ENCODE measurements around the gene TMSB4X.

Gene TMSB4X

DNA sequence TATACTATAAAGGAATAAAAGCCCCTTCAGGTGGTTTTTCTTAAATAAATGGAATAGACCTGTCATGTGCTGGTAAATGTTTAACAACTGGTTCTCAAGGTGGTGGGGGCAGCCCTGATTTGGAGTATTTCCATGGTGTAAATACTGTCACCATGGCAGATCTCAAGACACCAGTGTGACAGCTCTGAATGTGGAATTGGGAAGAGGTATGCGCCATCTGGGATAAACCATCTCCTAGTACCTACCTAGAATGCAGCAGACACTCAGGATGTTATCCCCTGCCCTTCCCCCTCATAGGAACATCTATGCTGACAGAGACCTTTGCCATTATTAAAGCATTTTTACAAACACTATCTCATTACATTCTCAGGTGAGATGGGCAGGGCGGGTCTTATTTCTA is 26.4 kb upstream of the TMSB4X start:
- H2AFZ ChIP-seq (ENCODE audit: low read depth, low read length) = no peak overlapping the region
- no peaks in the 10 kb centered on the region for H3K9me3 ChIP-seq (ENCODE audit: low read length)
- H3K4me1 ChIP-seq (ENCODE audit: insufficient read depth, low read length) = peaks cover 8% of the 10 kb centered on the region
- H3K27me3 ChIP-seq (ENCODE audit: insufficient read depth, low read length) = no peaks in the 10 kb centered on the region
- no peak overlapping the region for H3K4me3 ChIP-seq (ENCODE audit: low read length)
- no peaks in the 10 kb centered on the region for H3K36me3 ChIP-seq (ENCODE audit: insufficient read depth, low read length)

DNA sequence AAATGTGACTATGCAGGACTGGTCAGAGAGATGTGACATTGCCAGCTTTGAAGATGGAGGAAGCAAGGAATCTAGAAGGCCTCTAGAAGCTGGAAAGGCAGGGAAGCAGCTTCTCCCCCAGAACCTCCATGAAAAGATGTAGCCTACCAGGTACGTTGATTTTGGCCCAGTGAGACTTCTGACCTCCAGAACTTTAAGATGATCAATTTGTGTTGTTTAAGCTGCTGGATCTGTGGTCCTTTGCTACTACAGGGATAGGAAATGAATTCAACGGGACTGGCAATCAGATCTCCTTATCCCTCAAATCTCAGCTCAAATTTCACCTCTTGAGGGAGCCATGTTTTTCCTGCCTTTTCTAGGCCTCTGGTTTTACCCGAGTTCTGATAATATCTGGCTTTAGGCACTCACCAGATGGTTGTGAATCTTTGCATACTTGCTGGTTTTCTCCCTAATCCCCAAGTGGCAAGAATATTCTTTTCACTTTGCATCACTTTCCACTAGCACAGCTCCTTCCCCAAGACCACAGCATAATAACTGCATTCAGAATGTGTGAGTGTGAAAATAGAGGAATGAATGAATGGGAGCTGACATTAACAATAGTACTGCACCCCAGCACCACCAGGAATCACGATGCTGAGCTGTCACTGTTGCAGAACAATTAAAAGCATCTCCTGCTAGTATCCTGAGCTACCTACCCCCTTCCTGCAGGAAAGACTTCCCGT is 25.5 kb upstream of the TMSB4X start:
- H3K4me1 ChIP-seq (ENCODE audit: insufficient read depth, low read length) = peaks cover 8% of the 10 kb centered on the region

DNA sequence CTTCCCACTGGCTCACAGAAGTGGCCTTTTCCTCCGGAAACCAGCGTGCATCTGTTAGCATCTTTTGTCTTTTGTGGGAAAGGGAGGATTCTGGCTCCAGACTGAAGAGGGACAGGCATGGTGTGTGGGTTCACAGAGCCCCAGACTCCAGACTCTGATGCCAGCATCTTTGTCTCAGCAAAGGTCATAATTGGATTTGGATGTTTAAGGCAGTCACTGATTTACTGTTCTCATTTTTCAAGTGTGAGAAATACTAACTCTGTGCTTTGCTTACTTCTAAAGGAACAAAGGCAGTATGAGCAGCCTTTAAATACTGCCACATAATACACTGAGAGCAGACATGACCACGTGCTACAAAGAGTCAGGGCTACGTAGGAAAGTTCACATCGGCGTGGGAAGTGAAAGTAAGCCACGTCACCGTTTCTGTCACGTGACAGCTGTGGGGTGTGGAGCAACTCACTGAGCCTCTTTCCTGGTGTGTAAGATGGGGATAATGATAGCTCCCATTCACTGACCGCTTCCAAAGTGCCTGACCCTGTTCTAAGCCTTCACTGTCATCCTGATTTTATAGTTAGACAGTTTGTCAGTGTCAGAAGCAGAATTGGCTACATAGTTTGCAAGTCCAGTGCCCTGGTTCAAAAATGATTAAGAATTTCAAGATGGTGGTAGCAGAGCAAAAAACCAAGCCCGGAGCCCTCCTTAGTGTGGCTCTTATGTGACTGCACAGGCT is 24.8 kb upstream of the TMSB4X start:
- Histone ChIP-seq H3K4me3 (ENCODE audit: low read length) (no peak overlapping the region), H3K36me3 (ENCODE audit: insufficient read depth, low read length) (no peaks in the 10 kb centered on the region), H3K9me3 (ENCODE audit: low read length) (no peaks in the 10 kb centered on the region), H3K4me1 (ENCODE audit: insufficient read depth, low read length) (peaks cover 8% of the 10 kb centered on the region), H2AFZ (ENCODE audit: low read depth, low read length) (no peak overlapping the region), H3K27me3 (ENCODE audit: insufficient read depth, low read length) (no peaks in the 10 kb centered on the region)

More for the DNA sequence above, 25.5 kb upstream of the TMSB4X start:
- Histone ChIP-seq H3K9me3 (ENCODE audit: low read length) (no peaks in the 10 kb centered on the region), H2AFZ (ENCODE audit: low read depth, low read length) (no peak overlapping the region), H3K36me3 (ENCODE audit: insufficient read depth, low read length) (no peaks in the 10 kb centered on the region), H3K27me3 (ENCODE audit: insufficient read depth, low read length) (no peaks in the 10 kb centered on the region), H3K4me3 (ENCODE audit: low read length) (no peak overlapping the region)

DNA sequence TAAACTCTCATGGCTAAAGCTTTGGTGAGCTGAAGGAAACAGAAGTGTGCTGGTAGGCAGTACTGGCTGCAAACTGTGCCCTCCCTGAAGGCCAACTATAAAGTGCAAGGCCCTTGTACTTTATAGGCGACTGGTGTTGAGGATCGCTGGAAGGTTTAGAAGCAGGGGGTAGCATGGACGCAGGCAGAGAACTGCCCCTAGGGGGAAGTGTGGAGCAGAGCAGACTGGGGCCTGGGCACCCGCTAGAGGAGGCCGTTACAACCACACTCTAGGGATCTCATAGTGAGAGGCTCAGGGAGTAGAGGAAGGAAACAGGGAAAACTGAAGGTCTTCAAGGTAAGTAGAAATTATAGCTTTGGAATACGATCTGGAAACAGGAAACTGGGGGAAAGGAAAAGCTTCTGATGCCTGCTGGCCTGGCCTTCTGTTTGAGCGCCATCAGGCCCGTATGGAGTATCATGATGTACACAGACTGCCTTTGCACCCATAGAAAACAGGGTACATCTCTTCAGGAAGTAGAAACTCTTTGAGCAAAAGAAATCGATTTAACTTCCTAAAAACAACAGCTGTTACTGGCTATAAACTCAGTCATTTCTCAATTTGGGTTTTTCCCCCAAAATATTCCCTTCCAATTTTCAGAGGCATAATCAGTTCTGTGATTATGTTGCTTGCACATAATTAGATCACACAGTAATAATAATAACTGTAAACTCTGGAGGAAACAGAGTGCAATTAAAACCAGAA is 23.9 kb upstream of the TMSB4X start:
- Histone ChIP-seq H3K27me3 (ENCODE audit: insufficient read depth, low read length) (no peaks in the 10 kb centered on the region), H2AFZ (ENCODE audit: low read depth, low read length) (no peak overlapping the region), H3K9me3 (ENCODE audit: low read length) (no peaks in the 10 kb centered on the region), H3K36me3 (ENCODE audit: insufficient read depth, low read length) (no peaks in the 10 kb centered on the region), H3K4me3 (ENCODE audit: low read length) (no peak overlapping the region), H3K4me1 (ENCODE audit: insufficient read depth, low read length) (peaks cover 8% of the 10 kb centered on the region)

DNA sequence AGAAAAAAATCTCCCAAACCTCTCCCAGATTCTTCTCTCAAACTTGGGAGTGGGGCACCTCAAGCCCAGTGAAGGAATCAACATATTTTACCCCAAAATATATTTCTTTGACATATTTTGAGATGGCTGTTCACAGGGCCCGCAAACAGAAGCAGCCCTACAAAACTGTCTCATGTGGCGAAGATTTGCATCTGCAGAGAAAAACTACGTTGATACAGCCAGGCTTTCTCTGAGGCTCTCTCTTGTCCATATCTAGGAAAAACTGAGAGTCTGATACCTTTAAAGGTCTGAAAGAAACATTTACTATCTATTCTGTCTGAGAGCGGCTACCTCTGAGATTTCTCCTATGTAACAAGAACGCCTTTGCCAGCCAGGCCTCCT is 23.3 kb upstream of the TMSB4X start:
- Histone ChIP-seq H3K4me1 (ENCODE audit: insufficient read depth, low read length) (peaks cover 8% of the 10 kb centered on the region), H3K9me3 (ENCODE audit: low read length) (no peaks in the 10 kb centered on the region), H3K36me3 (ENCODE audit: insufficient read depth, low read length) (no peaks in the 10 kb centered on the region), H2AFZ (ENCODE audit: low read depth, low read length) (no peak overlapping the region), H3K4me3 (ENCODE audit: low read length) (no peak overlapping the region), H3K27me3 (ENCODE audit: insufficient read depth, low read length) (no peaks in the 10 kb centered on the region)

DNA sequence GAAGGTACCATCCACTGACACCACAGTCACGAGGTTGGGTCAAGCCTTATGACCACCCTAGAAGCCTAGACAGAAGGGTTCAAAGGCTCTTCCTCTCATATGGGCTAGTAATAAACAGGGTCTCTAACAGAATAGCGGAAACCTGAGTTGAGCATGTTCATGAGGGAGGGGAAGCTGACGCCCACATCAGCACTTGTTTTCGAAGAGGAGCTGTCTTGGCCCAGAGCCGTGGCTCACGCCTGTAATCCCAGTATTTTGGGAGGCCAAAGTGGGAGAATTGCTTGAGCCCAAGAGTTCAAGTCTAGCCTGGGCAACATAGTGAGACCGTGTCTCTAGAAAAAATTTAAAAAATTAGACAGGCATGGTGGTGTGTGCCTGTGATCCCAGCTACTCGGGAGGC is 21.5 kb upstream of the TMSB4X start:
- no peaks in the 10 kb centered on the region for H3K36me3 ChIP-seq (ENCODE audit: insufficient read depth, low read length)
- H3K4me1 ChIP-seq (ENCODE audit: insufficient read depth, low read length) = peaks cover 8% of the 10 kb centered on the region
- no peak overlapping the region for H3K4me3 ChIP-seq (ENCODE audit: low read length)
- no peak overlapping the region for H2AFZ ChIP-seq (ENCODE audit: low read depth, low read length)
- no peaks in the 10 kb centered on the region for H3K9me3 ChIP-seq (ENCODE audit: low read length)
- no peaks in the 10 kb centered on the region for H3K27me3 ChIP-seq (ENCODE audit: insufficient read depth, low read length)

DNA sequence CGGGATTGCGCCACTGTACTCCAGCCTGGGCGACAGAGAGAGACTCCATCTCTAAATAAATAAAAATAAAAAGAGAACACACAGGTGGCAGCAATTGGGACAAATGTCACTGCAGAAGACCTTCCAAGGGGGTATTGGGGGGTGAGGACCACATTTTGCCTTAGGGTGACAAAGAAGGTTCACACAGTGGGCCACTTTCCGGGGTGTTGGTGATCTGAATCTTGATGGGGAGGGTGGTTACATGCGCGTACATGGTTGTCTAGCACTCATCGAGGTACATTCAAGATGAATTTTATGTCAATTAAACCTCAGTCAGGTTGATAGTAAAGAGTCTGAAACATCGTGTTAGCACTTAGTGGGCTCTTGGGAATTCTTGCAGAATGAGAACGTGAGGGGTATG is 20.5 kb upstream of the TMSB4X start:
- Histone ChIP-seq H3K4me1 (ENCODE audit: insufficient read depth, low read length) (peaks cover 6% of the 10 kb centered on the region), H3K27me3 (ENCODE audit: insufficient read depth, low read length) (no peaks in the 10 kb centered on the region)

DNA sequence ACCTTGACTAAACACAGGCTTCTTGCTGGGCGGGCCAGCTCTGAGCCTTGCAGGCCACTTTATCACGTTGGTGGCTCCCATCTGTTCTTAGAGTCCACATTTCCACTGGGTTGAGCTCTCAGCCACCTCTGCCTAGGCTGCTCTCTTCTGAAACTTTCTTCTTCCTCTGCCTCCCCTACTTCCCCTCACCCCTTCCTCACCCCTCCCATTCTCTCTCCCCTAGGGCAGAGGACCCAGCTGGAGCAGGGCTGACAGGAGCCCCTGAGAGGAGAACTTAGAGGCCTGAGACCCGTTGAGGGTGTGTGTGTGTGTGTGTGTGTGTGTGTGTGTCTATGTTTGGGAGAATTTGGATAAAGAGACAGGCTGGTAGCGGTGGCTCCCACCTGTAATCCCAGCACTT is 19.9 kb upstream of the TMSB4X start:
- Histone ChIP-seq H3K36me3 (ENCODE audit: insufficient read depth, low read length) (no peaks in the 10 kb centered on the region), H2AFZ (ENCODE audit: low read depth, low read length) (no peak overlapping the region), H3K9me3 (ENCODE audit: low read length) (no peaks in the 10 kb centered on the region), H3K4me1 (ENCODE audit: insufficient read depth, low read length) (peaks cover under 1% of the 10 kb centered on the region), H3K27me3 (ENCODE audit: insufficient read depth, low read length) (no peaks in the 10 kb centered on the region), H3K4me3 (ENCODE audit: low read length) (no peak overlapping the region)

More for the DNA sequence above, 20.5 kb upstream of the TMSB4X start:
- H3K9me3 ChIP-seq (ENCODE audit: low read length) = no peaks in the 10 kb centered on the region
- H2AFZ ChIP-seq (ENCODE audit: low read depth, low read length) = no peak overlapping the region
- no peak overlapping the region for H3K4me3 ChIP-seq (ENCODE audit: low read length)
- H3K36me3 ChIP-seq (ENCODE audit: insufficient read depth, low read length) = no peaks in the 10 kb centered on the region

DNA sequence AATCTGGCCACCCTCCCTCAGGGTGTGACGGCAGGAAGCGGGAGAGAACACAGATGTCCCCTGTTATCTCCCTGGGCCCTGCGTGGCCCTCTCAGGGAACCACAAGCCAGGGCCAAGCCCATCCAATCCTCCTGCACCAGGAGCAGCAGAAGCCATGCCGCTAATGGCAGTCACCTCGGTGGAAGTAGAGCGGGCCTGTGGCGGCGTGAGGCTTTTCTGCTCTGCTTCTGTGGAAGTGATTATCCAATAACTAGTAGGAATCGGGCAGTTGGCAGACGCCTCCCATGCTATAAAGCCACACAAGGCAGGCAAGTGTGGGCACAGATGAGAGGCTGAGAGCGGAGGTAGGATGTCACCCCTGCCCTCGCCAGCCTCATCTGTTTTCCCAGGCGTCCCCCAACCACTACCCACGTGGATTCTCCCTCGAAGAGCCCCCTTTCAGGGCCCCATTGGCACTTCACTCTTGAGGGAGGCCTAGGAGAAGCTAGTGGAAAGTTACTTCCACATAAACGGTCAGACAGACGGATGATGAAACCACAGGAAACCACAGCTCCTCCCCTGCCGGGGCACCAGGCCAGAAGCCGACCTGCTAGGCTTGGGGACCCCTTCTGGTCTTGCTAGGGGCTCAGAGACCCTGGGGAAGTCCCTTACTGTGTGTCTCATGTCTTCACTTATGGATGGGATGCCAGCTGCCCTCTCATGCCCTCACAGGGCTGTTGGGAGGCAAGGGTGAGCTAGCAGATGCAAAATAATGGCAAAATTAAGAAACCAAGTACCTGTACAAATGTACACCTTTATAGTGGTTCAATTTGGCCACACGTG is 18.8 kb upstream of the TMSB4X start:
- Histone ChIP-seq H3K9me3 (ENCODE audit: low read length) (no peaks in the 10 kb centered on the region), H3K27me3 (ENCODE audit: insufficient read depth, low read length) (no peaks in the 10 kb centered on the region), H2AFZ (ENCODE audit: low read depth, low read length) (peak overlapping the region; percentile 14), H3K4me1 (ENCODE audit: insufficient read depth, low read length) (no peaks in the 10 kb centered on the region), H3K36me3 (ENCODE audit: insufficient read depth, low read length) (no peaks in the 10 kb centered on the region), H3K4me3 (ENCODE audit: low read length) (no peak overlapping the region)

DNA sequence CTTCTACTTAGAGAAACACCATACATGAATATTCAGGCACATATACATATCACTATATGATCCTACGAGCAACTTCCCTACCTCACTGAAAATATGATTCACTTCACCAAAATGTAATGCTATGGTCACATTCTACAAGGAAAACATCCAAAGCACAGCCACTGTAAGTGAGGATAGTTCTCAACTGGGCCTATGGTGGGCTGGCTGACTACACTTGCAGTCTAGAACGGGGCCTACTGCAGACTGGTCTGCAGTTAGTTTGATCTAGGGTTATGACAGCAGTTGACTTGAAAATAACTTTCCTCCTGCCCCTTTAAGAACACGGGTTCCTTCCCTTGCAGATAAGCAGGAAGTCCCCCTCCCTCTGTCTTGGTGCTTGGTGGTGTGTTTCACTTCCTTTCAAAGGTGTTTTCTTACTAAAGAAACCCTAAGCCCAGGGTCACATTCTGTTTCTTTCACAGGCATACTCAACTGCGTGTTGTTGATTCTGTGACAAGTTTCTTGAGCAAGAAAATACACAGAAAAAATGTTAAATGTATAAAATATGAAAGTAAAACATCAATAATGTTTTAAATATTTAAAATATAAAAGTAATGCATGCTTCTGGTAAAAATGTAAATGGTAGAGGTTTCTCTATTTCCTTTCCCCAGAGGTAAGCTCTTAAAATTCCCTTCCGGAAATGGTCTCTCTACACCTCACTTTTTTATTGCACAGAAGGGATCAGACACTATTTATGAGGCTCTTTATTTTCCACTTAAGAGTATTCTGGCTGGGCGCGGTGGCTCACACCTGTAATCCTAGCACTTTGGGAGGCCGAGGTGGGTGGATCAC is 18.0 kb upstream of the TMSB4X start:
- Histone ChIP-seq H3K36me3 (ENCODE audit: insufficient read depth, low read length) (no peaks in the 10 kb centered on the region), H3K4me3 (ENCODE audit: low read length) (no peak overlapping the region), H2AFZ (ENCODE audit: low read depth, low read length) (peak overlapping the region; percentile 3), H3K27me3 (ENCODE audit: insufficient read depth, low read length) (no peaks in the 10 kb centered on the region), H3K4me1 (ENCODE audit: insufficient read depth, low read length) (no peaks in the 10 kb centered on the region), H3K9me3 (ENCODE audit: low read length) (no peaks in the 10 kb centered on the region)

DNA sequence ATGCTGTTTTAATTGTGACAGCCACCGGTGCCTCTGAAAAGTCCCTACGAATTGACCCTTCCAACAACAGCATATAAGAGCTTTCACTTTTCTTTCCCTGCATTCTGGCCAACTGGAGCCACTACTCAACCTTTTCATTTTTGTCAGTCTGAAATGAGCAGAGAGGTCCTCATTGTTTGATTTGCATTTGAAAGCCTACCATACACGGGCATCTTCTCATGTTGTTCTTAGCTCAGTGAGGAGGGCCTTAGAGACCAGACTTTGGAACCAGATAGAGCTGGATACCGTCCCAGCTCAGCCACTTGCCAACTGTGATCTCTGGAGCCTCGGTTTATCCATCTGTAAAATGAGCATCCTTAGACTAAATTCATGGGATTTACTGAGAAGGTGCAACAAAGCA is 16.9 kb upstream of the TMSB4X start:
- H3K9me3 ChIP-seq (ENCODE audit: low read length) = no peaks in the 10 kb centered on the region
- no peaks in the 10 kb centered on the region for H3K36me3 ChIP-seq (ENCODE audit: insufficient read depth, low read length)
- H3K4me3 ChIP-seq (ENCODE audit: low read length) = no peak overlapping the region
- H2AFZ ChIP-seq (ENCODE audit: low read depth, low read length) = no peak overlapping the region
- H3K27me3 ChIP-seq (ENCODE audit: insufficient read depth, low read length) = no peaks in the 10 kb centered on the region
- no peaks in the 10 kb centered on the region for H3K4me1 ChIP-seq (ENCODE audit: insufficient read depth, low read length)

DNA sequence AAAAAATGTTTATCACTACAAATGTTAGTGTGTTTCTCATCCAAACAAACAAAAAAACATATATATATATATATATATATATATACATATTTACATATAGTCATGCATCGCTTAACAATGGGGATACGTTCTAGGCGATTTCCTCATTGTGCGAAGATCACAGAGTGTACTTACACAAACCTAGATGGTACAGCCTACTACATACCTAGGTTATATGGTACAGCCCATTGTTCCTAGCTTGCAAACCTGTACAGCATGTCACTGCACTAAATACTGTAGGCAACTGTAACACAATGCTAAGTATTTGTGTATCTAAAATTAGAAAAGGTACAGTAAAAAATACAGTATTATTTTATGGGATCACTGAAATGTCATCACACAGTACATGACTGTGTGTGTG is 16.4 kb upstream of the TMSB4X start:
- H3K4me3 ChIP-seq (ENCODE audit: low read length) = no peak overlapping the region
- no peaks in the 10 kb centered on the region for H3K36me3 ChIP-seq (ENCODE audit: insufficient read depth, low read length)
- no peak overlapping the region for H2AFZ ChIP-seq (ENCODE audit: low read depth, low read length)
- H3K9me3 ChIP-seq (ENCODE audit: low read length) = no peaks in the 10 kb centered on the region
- no peaks in the 10 kb centered on the region for H3K4me1 ChIP-seq (ENCODE audit: insufficient read depth, low read length)
- no peaks in the 10 kb centered on the region for H3K27me3 ChIP-seq (ENCODE audit: insufficient read depth, low read length)
